GM19455 (cell line): ENCODE measurements around the gene TRRAP.

Experiments used
- ATAC-seq: cut with Tn5 transposase; IDR thresholded peaks from one replicate; pipeline ENCODE4 v1.9.1; 2021; ENCODE audit not compliant: unreplicated experiment

Gene TRRAP

GRCh38 chr7:98944386-98944785 lies 66.1 kb downstream of the TRRAP start:
- ATAC-seq = no peak

- no peak for ATAC-seq
Observed at GRCh38 chr7:98945852-98946251, 67.5 kb downstream of the TRRAP start.

GRCh38 chr7:98946389-98946788 lies 68.1 kb downstream of the TRRAP start:
- no peak for ATAC-seq

- no peak for ATAC-seq
Observed at GRCh38 chr7:98949336-98950044, 71.2 kb downstream of the TRRAP start.

- no peak for ATAC-seq
Observed at GRCh38 chr7:98955992-98956391, 77.7 kb downstream of the TRRAP start.

GRCh38 chr7:98956469-98956868 lies 78.1 kb downstream of the TRRAP start:
- ATAC-seq = no peak

- ATAC-seq = no peak
Observed at GRCh38 chr7:98956937-98957336, 78.6 kb downstream of the TRRAP start.

GRCh38 chr7:98957766-98958165 lies 79.4 kb downstream of the TRRAP start:
- ATAC-seq = no peak

GRCh38 chr7:98958968-98959367 lies 80.6 kb downstream of the TRRAP start:
- no peak for ATAC-seq

GRCh38 chr7:98963305-98963704 lies 85.0 kb downstream of the TRRAP start:
- ATAC-seq = no peak

- no peak for ATAC-seq
Observed at GRCh38 chr7:98964596-98964995, 86.3 kb downstream of the TRRAP start.

GRCh38 chr7:98968621-98969020 lies 90.3 kb downstream of the TRRAP start:
- ATAC-seq = no peak

- no peak for ATAC-seq
Observed at GRCh38 chr7:98969386-98969785, 91.1 kb downstream of the TRRAP start.

- ATAC-seq = no peak
Observed at GRCh38 chr7:98970016-98970615, 91.8 kb downstream of the TRRAP start.

GRCh38 chr7:98970805-98971204 lies 92.5 kb downstream of the TRRAP start:
- ATAC-seq = no peak

- ATAC-seq = no peak
Observed at GRCh38 chr7:98974205-98974604, 95.9 kb downstream of the TRRAP start.

GRCh38 chr7:98974906-98975816 lies 96.8 kb downstream of the TRRAP start:
- ATAC-seq = no peak

GRCh38 chr7:98976396-98977185 lies 98.3 kb downstream of the TRRAP start:
- ATAC-seq = no peak

GRCh38 chr7:98978672-98979071 lies 100.3 kb downstream of the TRRAP start:
- ATAC-seq = no peak

GRCh38 chr7:98981701-98982100 lies 103.4 kb downstream of the TRRAP start:
- no peak for ATAC-seq

GRCh38 chr7:98982686-98983085 lies 104.4 kb downstream of the TRRAP start:
- no peak for ATAC-seq
